Panc1 (cell line): Measurements from ENCODE around the gene SEMA7A. TPM values are rescaled to one million over a fixed set of nuclear protein-coding genes. Genes with fewer than 3 reads are reported as not detected.

Experiments used
- ATAC-seq: fragments of 200-7000 bp; cut with Tn5 transposase; 2 replicates; pipeline ENCODE4 v1.9.1; 2020; ENCODE audit warnings: mild to moderate bottlenecking, moderate library complexity
- BruUV-seq: library from RNA; stranded (reverse); fragments of 400-500 nt; replicated peaks from 2 replicates; lab custom pipeline; 2021; lab: Mats Ljungman, UMichigan
- CTCF ChIA-PET: fragments of 300-600 bp; sonication (Branson Sonifier 250); formaldehyde crosslinking; loops from one replicate; lab custom pipeline; 2022; ENCODE audit warnings: antibody characterized with exemption; lab: Charles Lee
- POLR2A ChIA-PET: fragments of 300-600 bp; sonication (Branson Sonifier 250); formaldehyde crosslinking; loops from one replicate; lab custom pipeline; 2022; ENCODE audit warnings: antibody characterized with exemption; lab: Charles Lee
- DNase-seq: peaks from one replicate; pipeline ENCODE4 v3.0.0-alpha.2; 2010; ENCODE audit warnings: low read depth, low spot score
- H3K27ac ChIP-seq: 2 replicates; pipeline ENCODE4 v1.5.1; 2011; ENCODE audit warnings: mild to moderate bottlenecking, low read length, inconsistent platforms
- H3K27me3 ChIP-seq: fragments of 200-500 bp; sonication (Bioruptor generic); 2 replicates; pipeline ENCODE4 v1.6.0; 2014; ENCODE audit warnings: low read length, inconsistent platforms; ENCODE audit not compliant: control insufficient read depth, insufficient read depth
- H3K36me3 ChIP-seq: fragments of 200-500 bp; sonication (Bioruptor generic); 2 replicates; pipeline ENCODE4 v1.5.1; 2014; ENCODE audit warnings: inconsistent platforms, mild to moderate bottlenecking, low read length, moderate library complexity; ENCODE audit not compliant: control insufficient read depth, insufficient read depth
- H3K4me1 ChIP-seq: 2 replicates; pipeline ENCODE4 v1.5.1; 2011; ENCODE audit warnings: inconsistent platforms, mild to moderate bottlenecking, low read length, moderate library complexity; ENCODE audit not compliant: control insufficient read depth, insufficient read depth
- H3K4me3 ChIP-seq, 2 experiments: 2 replicates each; pipeline ENCODE4 v1.5.1; 2011 to 2012; ENCODE audit warnings: low read depth in 2 of 2, low read length in 2 of 2, mild to moderate bottlenecking in 2 of 2, inconsistent platforms in 1 of 2, moderate library complexity in 1 of 2
- H3K9me3 ChIP-seq: fragments of 200-500 bp; sonication (Bioruptor generic); 2 replicates; pipeline ENCODE4 v1.5.1; 2014; ENCODE audit warnings: low read depth, mild to moderate bottlenecking, inconsistent platforms, low read length, moderate library complexity; ENCODE audit not compliant: control insufficient read depth, insufficient read depth
- POLR2AphosphoS5 ChIP-seq: IDR thresholded peaks from 2 replicates; pipeline ENCODE4 v1.6.1; 2012; ENCODE audit warnings: mild to moderate bottlenecking, low read depth, low read length, moderate library complexity
- SIN3A ChIP-seq: IDR thresholded peaks from 2 replicates; pipeline ENCODE4 v1.6.1; 2012; ENCODE audit warnings: low read depth, mild to moderate bottlenecking, low read length, moderate library complexity, borderline replicate concordance; ENCODE audit not compliant: insufficient read depth
- TCF7L2 ChIP-seq: IDR thresholded peaks from 2 replicates; pipeline ENCODE4 v1.6.1; 2011; ENCODE audit warnings: mild to moderate bottlenecking, low read depth, low read length, inconsistent platforms
- in situ Hi-C: cut with HindIII; loops from 2 replicates; pipeline ENCODE4 v1.10.0; 2016; ENCODE audit warnings: low sequenced_read_pairs, low pct_unique_long_range_greater_than_20kb
- intact Hi-C: fragments of 100-400 bp; cut with micrococcal nuclease; formaldehyde crosslinking; loops from one replicate; pipeline ENCODE4 v1.10.0; 2022; ENCODE audit not compliant: unreplicated experiment
- total RNA-seq: library from RNA; stranded (reverse); gene quantifications from one replicate; pipeline ENCODE4 v1.2.1, GENCODE V29; 2021; ENCODE audit not compliant: unreplicated experiment
- TF ChIP-seq, protein P1 (sequence below): fragments of 450-650 bp; IDR thresholded peaks from 2 replicates; pipeline ENCODE4 v1.5.1; 2017; ENCODE audit warnings: mild to moderate bottlenecking
- TF ChIP-seq, protein P2 (sequence below), 2 experiments: IDR thresholded peaks; 2 replicates each; pipeline ENCODE4 v1.6.1; 2011 to 2012; ENCODE audit warnings: low read depth in 2 of 2, control low read depth in 1 of 2, low read length in 1 of 2, mild to moderate bottlenecking in 1 of 2, moderate library complexity in 1 of 2; ENCODE audit not compliant: insufficient read depth in 1 of 2

SEMA7A gene
- total RNA-seq, 1 experiment from 2014 or later: 11.2 TPM

DNA sequence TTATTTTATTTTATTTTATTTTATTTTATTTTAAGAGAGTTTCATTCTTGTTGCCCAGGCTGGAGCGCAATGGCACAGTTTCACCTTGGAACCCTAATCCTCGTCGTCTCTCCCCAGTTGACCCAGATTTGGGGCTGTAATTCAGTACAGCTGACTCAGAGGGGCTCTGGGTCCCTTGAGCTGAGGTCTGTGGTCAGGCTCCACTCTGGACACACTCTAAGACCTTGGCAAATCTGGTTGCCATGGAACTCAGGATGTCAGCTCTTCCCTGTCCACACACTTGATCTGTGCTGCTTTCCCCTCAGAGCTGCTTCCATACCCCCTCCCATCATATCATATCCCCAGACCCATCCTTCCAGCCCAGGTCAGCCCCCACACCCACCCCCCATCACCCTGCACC, 65.6 kb downstream of the SEMA7A start:
- Histone ChIP-seq H3K4me1 (peaks cover 3% of the 10 kb centered on the region; the same call in 1 of the 2 replicates), H3K27me3 (no peaks in the 10 kb centered on the region; the same call in 1 of the 2 replicates), H3K36me3 (no peaks in the 10 kb centered on the region), H3K27ac (no peak overlapping the region), H3K9me3 (no peaks in the 10 kb centered on the region), H3K4me3 (no peak overlapping the region)
- TF ChIP-seq, protein P1, sequence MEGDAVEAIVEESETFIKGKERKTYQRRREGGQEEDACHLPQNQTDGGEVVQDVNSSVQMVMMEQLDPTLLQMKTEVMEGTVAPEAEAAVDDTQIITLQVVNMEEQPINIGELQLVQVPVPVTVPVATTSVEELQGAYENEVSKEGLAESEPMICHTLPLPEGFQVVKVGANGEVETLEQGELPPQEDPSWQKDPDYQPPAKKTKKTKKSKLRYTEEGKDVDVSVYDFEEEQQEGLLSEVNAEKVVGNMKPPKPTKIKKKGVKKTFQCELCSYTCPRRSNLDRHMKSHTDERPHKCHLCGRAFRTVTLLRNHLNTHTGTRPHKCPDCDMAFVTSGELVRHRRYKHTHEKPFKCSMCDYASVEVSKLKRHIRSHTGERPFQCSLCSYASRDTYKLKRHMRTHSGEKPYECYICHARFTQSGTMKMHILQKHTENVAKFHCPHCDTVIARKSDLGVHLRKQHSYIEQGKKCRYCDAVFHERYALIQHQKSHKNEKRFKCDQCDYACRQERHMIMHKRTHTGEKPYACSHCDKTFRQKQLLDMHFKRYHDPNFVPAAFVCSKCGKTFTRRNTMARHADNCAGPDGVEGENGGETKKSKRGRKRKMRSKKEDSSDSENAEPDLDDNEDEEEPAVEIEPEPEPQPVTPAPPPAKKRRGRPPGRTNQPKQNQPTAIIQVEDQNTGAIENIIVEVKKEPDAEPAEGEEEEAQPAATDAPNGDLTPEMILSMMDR: no peak
- TF ChIP-seq POLR2AphosphoS5 (no peak), TCF7L2 (no peak), SIN3A (no peak)
- TF ChIP-seq, protein P2, sequence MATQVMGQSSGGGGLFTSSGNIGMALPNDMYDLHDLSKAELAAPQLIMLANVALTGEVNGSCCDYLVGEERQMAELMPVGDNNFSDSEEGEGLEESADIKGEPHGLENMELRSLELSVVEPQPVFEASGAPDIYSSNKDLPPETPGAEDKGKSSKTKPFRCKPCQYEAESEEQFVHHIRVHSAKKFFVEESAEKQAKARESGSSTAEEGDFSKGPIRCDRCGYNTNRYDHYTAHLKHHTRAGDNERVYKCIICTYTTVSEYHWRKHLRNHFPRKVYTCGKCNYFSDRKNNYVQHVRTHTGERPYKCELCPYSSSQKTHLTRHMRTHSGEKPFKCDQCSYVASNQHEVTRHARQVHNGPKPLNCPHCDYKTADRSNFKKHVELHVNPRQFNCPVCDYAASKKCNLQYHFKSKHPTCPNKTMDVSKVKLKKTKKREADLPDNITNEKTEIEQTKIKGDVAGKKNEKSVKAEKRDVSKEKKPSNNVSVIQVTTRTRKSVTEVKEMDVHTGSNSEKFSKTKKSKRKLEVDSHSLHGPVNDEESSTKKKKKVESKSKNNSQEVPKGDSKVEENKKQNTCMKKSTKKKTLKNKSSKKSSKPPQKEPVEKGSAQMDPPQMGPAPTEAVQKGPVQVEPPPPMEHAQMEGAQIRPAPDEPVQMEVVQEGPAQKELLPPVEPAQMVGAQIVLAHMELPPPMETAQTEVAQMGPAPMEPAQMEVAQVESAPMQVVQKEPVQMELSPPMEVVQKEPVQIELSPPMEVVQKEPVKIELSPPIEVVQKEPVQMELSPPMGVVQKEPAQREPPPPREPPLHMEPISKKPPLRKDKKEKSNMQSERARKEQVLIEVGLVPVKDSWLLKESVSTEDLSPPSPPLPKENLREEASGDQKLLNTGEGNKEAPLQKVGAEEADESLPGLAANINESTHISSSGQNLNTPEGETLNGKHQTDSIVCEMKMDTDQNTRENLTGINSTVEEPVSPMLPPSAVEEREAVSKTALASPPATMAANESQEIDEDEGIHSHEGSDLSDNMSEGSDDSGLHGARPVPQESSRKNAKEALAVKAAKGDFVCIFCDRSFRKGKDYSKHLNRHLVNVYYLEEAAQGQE (IDR thresholded peaks at IDR 0.05; ENCODE audit: insufficient read depth in 1 of 2, low read depth in 2 of 2, low read length in 1 of 2): no peak
- in situ Hi-C loops: no loop called here
- BruUV-seq: no TSS peak
- CTCF ChIA-PET: no interaction called here
- intact Hi-C loops: no loop called here
- DNase-seq: no peak
- POLR2A ChIA-PET: interaction anchor here (0.5 kb wide), 1 partner anchor 388 kb away, joined by 6 read pairs; no protein-coding TSS in a partner anchor
- ATAC-seq: no peak

DNA sequence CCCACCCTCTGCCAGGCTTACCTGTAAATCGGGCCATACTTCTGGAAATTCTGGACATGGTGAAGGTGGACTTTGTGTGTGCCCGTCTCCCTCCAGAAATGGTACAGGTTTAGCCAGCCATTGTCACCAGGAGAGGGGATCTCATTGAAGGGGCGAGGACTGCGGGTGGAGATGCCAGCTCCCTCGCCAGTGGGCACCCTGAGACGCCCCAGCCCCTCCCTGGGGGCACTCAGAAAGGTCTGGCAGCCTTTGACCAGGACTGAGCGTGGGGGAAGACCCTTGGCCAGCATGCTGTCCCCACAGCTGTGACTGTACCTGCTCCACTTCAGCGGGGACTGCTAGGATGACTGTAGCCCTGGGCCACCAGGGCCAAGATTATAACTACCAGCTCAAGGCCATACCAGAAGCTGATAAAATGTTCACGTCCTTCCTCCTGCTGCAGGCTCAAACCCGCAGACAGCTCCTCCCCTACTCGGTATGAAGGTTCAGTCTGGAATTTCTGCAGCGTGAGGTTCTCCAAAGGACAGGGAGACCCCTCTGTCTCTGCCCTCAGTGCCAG, 66.4 kb downstream of the SEMA7A start, which contains the start of gene CYP11A1:
Gene CYP11A1 (minus strand): TSS at position 351 of the 559 bp plus-strand sequence. CDS start 61 bp downstream, at position 290.
- no peak within 1 kb of the TSS for H3K4me3 ChIP-seq
- no TSS peak for BruUV-seq
- H3K36me3 ChIP-seq: no peaks in the 10 kb centered on the region
- intact Hi-C loops: no loop called here
- in situ Hi-C loops: no loop called here
- H3K9me3 ChIP-seq: no peaks in the 10 kb centered on the region
- POLR2A ChIA-PET: no interaction called here
- H3K27me3 ChIP-seq: no peaks in the 10 kb centered on the region; the same call in 1 of the 2 replicates
- TF ChIP-seq, protein P1: no peak
- TF ChIP-seq, protein P2 (IDR thresholded peaks at IDR 0.05; ENCODE audit: insufficient read depth in 1 of 2, low read depth in 2 of 2, low read length in 1 of 2): no peak
- TF ChIP-seq SIN3A (no peak), POLR2AphosphoS5 (no peak), TCF7L2 (no peak)
- CTCF ChIA-PET: interaction anchor here (0.7 kb wide), 2 partner anchors 14 to 327 kb away, joined by 3 to 5 read pairs; no protein-coding TSS in a partner anchor
- peaks cover 3% of the 10 kb centered on the region; the same call in 1 of the 2 replicates for H3K4me1 ChIP-seq
- DNase-seq (no peak), ATAC-seq (no peak)
- H3K27ac ChIP-seq: no peak within 1 kb of the TSS
